SU-DHL-6 (cell line): Measurements from ENCODE around the gene MRRF.

ENCODE experiments used
- H2AFZ ChIP-seq: fragments of 200-600 bp; sonication (generic); 2 replicates; pipeline ENCODE4 v1.6.1; 2014; ENCODE audit warnings: low read depth, mild to moderate bottlenecking, moderate library complexity, mixed read lengths, antibody characterized with exemption, low read length; ENCODE audit not compliant: severe bottlenecking
- H3F3A ChIP-seq: fragments of 200-600 bp; shearing (Covaris generic); 2 replicates; pipeline ENCODE4 v1.6.0; 2016; ENCODE audit warnings: antibody characterized with exemption, mild to moderate bottlenecking; ENCODE audit not compliant: insufficient read depth
- H3K27ac ChIP-seq: fragments of 200-600 bp; sonication (generic); 2 replicates; pipeline ENCODE4 v1.5.1; 2016; ENCODE audit warnings: low read depth, mild to moderate bottlenecking, low read length, moderate library complexity, mixed read lengths
- H3K27me3 ChIP-seq: fragments of 200-600 bp; sonication (generic), shearing (Covaris generic); 2 replicates; pipeline ENCODE4 v1.6.0; 2014; ENCODE audit warnings: mild to moderate bottlenecking, low read length
- H3K36me3 ChIP-seq: fragments of 200-600 bp; sonication (generic); 2 replicates; pipeline ENCODE4 v1.6.1; 2014; ENCODE audit warnings: mild to moderate bottlenecking, low read length, mixed read lengths
- H3K4me2 ChIP-seq: fragments of 300-600, 200-600 bp; shearing (Covaris generic), sonication (generic); 2 replicates; pipeline ENCODE4 v1.6.0; 2014; ENCODE audit warnings: low read length, low read depth, mild to moderate bottlenecking; ENCODE audit not compliant: poor library complexity, severe bottlenecking
- H3K4me3 ChIP-seq: fragments of 200-600 bp; sonication (generic); 2 replicates; pipeline ENCODE4 v1.5.1; 2014; ENCODE audit warnings: antibody characterized with exemption, low read length, mild to moderate bottlenecking, mixed read lengths; ENCODE audit not compliant: insufficient read depth, poor library complexity, severe bottlenecking
- H3K79me2 ChIP-seq: fragments of 200-600 bp; sonication (generic); 2 replicates; pipeline ENCODE4 v1.6.1; 2014; ENCODE audit warnings: mild to moderate bottlenecking, low read length, moderate library complexity; ENCODE audit not compliant: insufficient read depth
- H3K9ac ChIP-seq: fragments of 200-600 bp; sonication (generic); 2 replicates; pipeline ENCODE4 v1.7.0; 2014; ENCODE audit warnings: mild to moderate bottlenecking, low read length
- H3K9me2 ChIP-seq: fragments of 200-600 bp; sonication (generic); replicated peaks from 2 replicates; pipeline ENCODE4 v1.6.1; 2014; ENCODE audit warnings: low read length; ENCODE audit not compliant: insufficient read depth
- H3K9me3 ChIP-seq: fragments of 200-600 bp; sonication (generic); 2 replicates; pipeline ENCODE4 v1.6.1; 2014; ENCODE audit warnings: low read length, mixed read lengths; ENCODE audit not compliant: insufficient read depth
- H4K20me1 ChIP-seq: fragments of 200-600 bp; sonication (generic); 2 replicates; pipeline ENCODE4 v1.6.1; 2014; ENCODE audit warnings: low read depth, mild to moderate bottlenecking, antibody characterized with exemption, low read length, moderate library complexity, mixed read lengths
- CTCF ChIP-seq: fragments of 200-600 bp; sonication (generic); IDR thresholded peaks from one replicate; pipeline ENCODE4 v1.5.1; 2017; ENCODE audit warnings: antibody characterized with exemption, mild to moderate bottlenecking, low read length, moderate library complexity; ENCODE audit not compliant: insufficient read depth, poor library complexity, severe bottlenecking
- EZH2phosphoT487 ChIP-seq: fragments of 200-600 bp; sonication (generic), shearing (Covaris generic); conservative IDR thresholded peaks from 2 replicates; pipeline ENCODE4 v1.6.1; 2018; ENCODE audit warnings: mild to moderate bottlenecking, antibody characterized with exemption, low read length, moderate library complexity, mixed read lengths

MRRF gene

GRCh38 chr9:122248448-122248865, 16.2 kb upstream of the MRRF start:
- no peaks in the 10 kb centered on the region for H4K20me1 ChIP-seq
- no peaks in the 10 kb centered on the region for H3K9me2 ChIP-seq
- H3F3A ChIP-seq: no peaks in the 10 kb centered on the region
- H3K9ac ChIP-seq: no peak overlapping the region
- no peaks in the 10 kb centered on the region for H3K27me3 ChIP-seq
- TF ChIP-seq EZH2phosphoT487: no peak
- TF ChIP-seq CTCF: no peak
- H3K27ac ChIP-seq: no peak overlapping the region
- no peak overlapping the region for H2AFZ ChIP-seq
- no peak overlapping the region for H3K4me3 ChIP-seq
- 0 out of 2 replicates have a peak, but pooled peaks cover 12% of the 10 kb centered on the region for H3K79me2 ChIP-seq
- H3K9me3 ChIP-seq: no peaks in the 10 kb centered on the region
- H3K36me3 ChIP-seq: peaks cover 43% of the 10 kb centered on the region
- H3K4me2 ChIP-seq: no peak overlapping the region

GRCh38 chr9:122251351-122251750, 13.3 kb upstream of the MRRF start:
- no peak overlapping the region for H3K4me2 ChIP-seq
- no peak overlapping the region for H3K4me3 ChIP-seq
- H3K9me2 ChIP-seq: no peaks in the 10 kb centered on the region
- peaks cover 25% of the 10 kb centered on the region for H3K36me3 ChIP-seq
- 0 out of 2 replicates have a peak, but pooled peaks cover 4% of the 10 kb centered on the region for H4K20me1 ChIP-seq
- TF ChIP-seq EZH2phosphoT487 (no peak), CTCF (no peak)
- H3K79me2 ChIP-seq: peaks cover 33% of the 10 kb centered on the region
- H3K27me3 ChIP-seq: no peaks in the 10 kb centered on the region
- H3F3A ChIP-seq: no peaks in the 10 kb centered on the region
- H2AFZ ChIP-seq: no peak overlapping the region
- no peaks in the 10 kb centered on the region for H3K9me3 ChIP-seq
- H3K27ac ChIP-seq: no peak overlapping the region
- no peak overlapping the region for H3K9ac ChIP-seq

- H3K9me2 ChIP-seq: no peaks in the 10 kb centered on the region
- no peak overlapping the region for H3K4me2 ChIP-seq
- no peak overlapping the region for H2AFZ ChIP-seq
- no peak overlapping the region for H3K27ac ChIP-seq
- TF ChIP-seq CTCF (no peak), EZH2phosphoT487 (no peak)
- H3K27me3 ChIP-seq: no peaks in the 10 kb centered on the region
- H3K79me2 ChIP-seq: peaks cover 42% of the 10 kb centered on the region
- peaks cover 18% of the 10 kb centered on the region for H3K36me3 ChIP-seq
- H3F3A ChIP-seq: no peaks in the 10 kb centered on the region
- no peaks in the 10 kb centered on the region for H3K9me3 ChIP-seq
- H3K9ac ChIP-seq: no peak overlapping the region
- H3K4me3 ChIP-seq: no peak overlapping the region
- 0 out of 2 replicates have a peak, but pooled peaks cover 6% of the 10 kb centered on the region for H4K20me1 ChIP-seq
Measured at GRCh38 chr9:122252796-122253195, 11.9 kb upstream of the MRRF start.

DNA sequence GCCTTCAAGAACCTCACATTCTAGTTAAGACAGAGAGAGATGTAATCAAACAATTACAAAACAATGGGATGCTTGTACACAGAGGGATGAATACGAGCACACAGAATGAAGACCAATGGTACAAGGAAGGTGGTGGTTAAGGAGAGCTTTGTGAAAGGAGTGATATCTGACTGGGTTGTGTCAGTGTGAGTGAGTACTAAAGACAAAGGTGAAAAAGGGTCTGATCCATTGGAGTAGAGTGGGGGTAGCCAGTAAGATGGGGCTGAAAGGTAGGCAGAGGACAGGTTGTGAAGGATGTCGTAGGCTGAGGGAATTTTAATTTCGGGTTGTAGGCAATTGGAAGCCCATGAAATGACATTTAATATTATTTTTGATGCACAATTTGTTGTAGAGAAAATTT, 9.9 kb upstream of the MRRF start:
- TF ChIP-seq CTCF (no peak), EZH2phosphoT487 (no peak)
- Histone ChIP-seq H3K4me2 (no peak overlapping the region), H3K4me3 (no peak overlapping the region), H3K9ac (no peak overlapping the region), H3K36me3 (peaks cover 17% of the 10 kb centered on the region), H3K9me2 (no peaks in the 10 kb centered on the region), H4K20me1 (0 out of 2 replicates have a peak, but pooled peaks cover 6% of the 10 kb centered on the region), H3K79me2 (peaks cover 48% of the 10 kb centered on the region), H3K27ac (no peak overlapping the region), H3K9me3 (no peaks in the 10 kb centered on the region), H3K27me3 (no peaks in the 10 kb centered on the region), H3F3A (no peaks in the 10 kb centered on the region), H2AFZ (no peak overlapping the region)
